ENCODE measurements around the gene RBFOX2.

Gene RBFOX2

GRCh38 chr22:35930933-35931332 lies 97.7 kb downstream of the RBFOX2 start:
- no peak for DNase-seq (ENCODE audit: low read depth)

GRCh38 chr22:35928285-35928798 lies 100.3 kb downstream of the RBFOX2 start:
- no peak for DNase-seq (ENCODE audit: low read depth)

- no peak for DNase-seq (ENCODE audit: low read depth)
Observed at GRCh38 chr22:35923026-35923425, 105.6 kb downstream of the RBFOX2 start.

- DNase-seq (ENCODE audit: low read depth): no peak
Observed at GRCh38 chr22:35921777-35922176, 106.8 kb downstream of the RBFOX2 start.

GRCh38 chr22:35921044-35921443 lies 107.6 kb downstream of the RBFOX2 start:
- DNase-seq (ENCODE audit: low read depth): no peak

- no peak for DNase-seq (ENCODE audit: low read depth)
Observed at GRCh38 chr22:35919002-35919542, 109.6 kb downstream of the RBFOX2 start.

GRCh38 chr22:35918456-35918855 lies 110.2 kb downstream of the RBFOX2 start:
- DNase-seq (ENCODE audit: low read depth): no peak

GRCh38 chr22:35917651-35918050 lies 111.0 kb downstream of the RBFOX2 start:
- DNase-seq (ENCODE audit: low read depth): no peak

- no peak for DNase-seq (ENCODE audit: low read depth)
Observed at GRCh38 chr22:35915477-35916013, 113.1 kb downstream of the RBFOX2 start.

- no peak for DNase-seq (ENCODE audit: low read depth)
Observed at GRCh38 chr22:35914665-35915476, 113.8 kb downstream of the RBFOX2 start.

- no peak for DNase-seq (ENCODE audit: low read depth)
Observed at GRCh38 chr22:35914357-35914664, 114.3 kb downstream of the RBFOX2 start.

GRCh38 chr22:35913925-35914324 lies 114.7 kb downstream of the RBFOX2 start:
- no peak for DNase-seq (ENCODE audit: low read depth)

GRCh38 chr22:35912658-35913057 lies 116.0 kb downstream of the RBFOX2 start:
- no peak for DNase-seq (ENCODE audit: low read depth)

- DNase-seq (ENCODE audit: low read depth): no peak
Observed at GRCh38 chr22:35911877-35912276, 116.7 kb downstream of the RBFOX2 start.

- no peak for DNase-seq (ENCODE audit: low read depth)
Observed at GRCh38 chr22:35910926-35911325, 117.7 kb downstream of the RBFOX2 start.

GRCh38 chr22:35910003-35910769 lies 118.4 kb downstream of the RBFOX2 start:
- no peak for DNase-seq (ENCODE audit: low read depth)

GRCh38 chr22:35905894-35906293 lies 122.7 kb downstream of the RBFOX2 start:
- no peak for DNase-seq (ENCODE audit: low read depth)

- DNase-seq (ENCODE audit: low read depth): no peak
Observed at GRCh38 chr22:35904752-35905151, 123.9 kb downstream of the RBFOX2 start.

GRCh38 chr22:35904336-35904692 lies 124.3 kb downstream of the RBFOX2 start:
- DNase-seq (ENCODE audit: low read depth): no peak

- no peak for DNase-seq (ENCODE audit: low read depth)
Observed at GRCh38 chr22:35903571-35904335, 124.9 kb downstream of the RBFOX2 start.

- no peak for DNase-seq (ENCODE audit: low read depth)
Observed at GRCh38 chr22:35900483-35901168, 128.0 kb downstream of the RBFOX2 start.
